Muscle of back (tissue), 11 donors: ENCODE data around the gene SLC25A12. TPM values are rescaled to one million over a fixed set of nuclear protein-coding genes. Genes with fewer than 3 reads are reported as not detected.

Experiments
- DNase-seq, 3 donors: peaks; one replicate each; pipeline versions ENCODE4 v3.0.0 to v3.0.0-alpha.2; 2013
- polyA plus RNA-seq, 10 donors: library from polyadenylated mRNA; unstranded; fragments of 120-200 nt; gene quantifications; one replicate each; pipeline ENCODE4 v1.2.1, GENCODE V29; 2013; ENCODE audit not compliant: insufficient read length in 10 of 10

SLC25A12 gene
- polyA plus RNA-seq, 10 donors: 19.2 to 28.0 (median 24.1) TPM

DNA sequence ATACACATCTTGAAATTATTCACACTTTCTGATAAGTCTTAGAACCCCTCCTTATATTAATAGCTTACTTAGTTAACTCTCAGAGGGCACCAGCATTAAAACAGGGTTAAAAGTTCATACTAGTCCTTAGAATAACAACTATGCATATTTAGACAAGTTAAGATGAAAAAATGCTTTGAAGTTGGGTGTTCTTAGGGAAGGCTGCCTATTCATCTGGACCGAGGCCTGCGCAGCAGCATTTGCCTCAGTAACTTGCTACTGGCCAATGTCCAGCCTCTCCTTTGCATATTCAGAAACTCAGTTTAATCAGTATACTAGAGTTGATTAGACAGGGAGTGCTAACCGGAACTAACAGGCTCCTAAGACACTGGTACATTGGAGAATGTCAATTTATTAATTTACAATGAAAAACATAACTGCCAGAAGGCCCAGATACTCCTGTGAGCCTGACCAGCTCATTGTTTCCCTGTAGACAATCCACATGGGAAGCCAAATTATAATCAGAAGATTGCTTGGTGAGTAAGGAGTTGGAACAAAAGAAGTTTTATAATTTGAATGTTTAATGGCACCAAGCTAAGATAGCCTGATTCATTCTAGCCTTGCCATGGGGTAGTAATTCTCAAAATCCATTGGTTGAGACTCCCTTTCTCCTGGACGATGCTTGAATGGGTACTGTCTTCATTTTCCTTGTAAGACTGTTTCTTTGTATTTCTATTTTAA, 157.9 kb downstream of the SLC25A12 start:
- no peak for DNase-seq

Other genes starting within 250 kb of the SLC25A12 start
- 100 to 1,000 TPM in 8 of 10 donors, 10 to 100 TPM in 2; 93.7 to 124 (median 108) TPM for gene DYNC1I2, start 206.8 kb downstream of the SLC25A12 start, polyA plus RNA-seq
- gene HAT1, start 28.2 kb upstream of the SLC25A12 start, polyA plus RNA-seq: 10 to 100 TPM; 36.8 to 47.5 (median 39.9) TPM
- gene METAP1D, start 105.7 kb upstream of the SLC25A12 start, polyA plus RNA-seq: 10 to 100 TPM in 6 of 10 donors, 1 to 10 TPM in 4; 7.3 to 20.2 (median 10.4) TPM
- 1 to 10 TPM in 2 of 10 donors, under 1 TPM in 6, not detected in 2; 0.22 to 2.5 (median 0.28) TPM for gene DLX1, start 191.3 kb upstream of the SLC25A12 start, polyA plus RNA-seq
- gene DLX2, start 208.7 kb upstream of the SLC25A12 start, polyA plus RNA-seq: under 1 TPM in 7 of 10 donors, not detected in 3; 0.05 to 0.48 (median 0.15) TPM